Activated CD4-positive, alpha-beta memory T cell treated with anti-CD3 and anti-CD28 coated beads for 36 hours (primary cell): ENCODE measurements around the gene SHMT2. TPM values are rescaled to one million over a fixed set of nuclear protein-coding genes. Genes with fewer than 3 reads are reported as not detected.

Experiments
- CTCF ChIA-PET: fragments of 350-600 bp; sonication (Branson Sonifier 250); formaldehyde crosslinking; loops from one replicate; lab custom pipeline; 2021; ENCODE audit warnings: antibody characterized with exemption, inconsistent platforms; lab: Charles Lee
- POLR2A ChIA-PET: fragments of 350-600 bp; sonication (Branson Sonifier 250); formaldehyde crosslinking; loops from one replicate; lab custom pipeline; 2021; ENCODE audit warnings: antibody characterized with exemption; lab: Charles Lee
- DNase-seq: peaks from one replicate; pipeline ENCODE4 v3.0.0-alpha.2; 2020
- H3K27ac Mint-ChIP-seq: one replicate; pipeline ENCODE4 v1.8.0; 2021; ENCODE audit warnings: mixed read lengths
- H3K27me3 Mint-ChIP-seq: one replicate; pipeline ENCODE4 v1.8.0; 2021; ENCODE audit warnings: mixed read lengths
- H3K36me3 Mint-ChIP-seq: one replicate; pipeline ENCODE4 v1.8.0; 2021; ENCODE audit warnings: mixed read lengths
- H3K4me1 Mint-ChIP-seq: one replicate; pipeline ENCODE4 v1.8.0; 2021; ENCODE audit warnings: low read depth, mixed read lengths
- H3K4me3 Mint-ChIP-seq: one replicate; pipeline ENCODE4 v1.8.0; 2021; ENCODE audit warnings: mild to moderate bottlenecking, mixed read lengths
- H3K9me3 Mint-ChIP-seq: one replicate; pipeline ENCODE4 v1.8.0; 2021; ENCODE audit warnings: mixed read lengths
- intact Hi-C: fragments of 100-400 bp; cut with micrococcal nuclease; formaldehyde crosslinking; loops from one replicate; pipeline ENCODE4 v1.15.1; 2023
- total RNA-seq, 2 experiments: library from RNA; stranded (reverse); gene quantifications; one replicate each; pipeline ENCODE4 v1.2.3, GENCODE V29; 2021

The SHMT2 gene
- total RNA-seq, 2 experiments from 2014 or later, result 401 to 404 TPM

- Mint-ChIP-seq H3K4me3 (no peak overlapping the region), H3K36me3 (no peaks in the 10 kb centered on the region), H3K9me3 (no peaks in the 10 kb centered on the region), H3K4me1 (no peaks in the 10 kb centered on the region), H3K27me3 (no peaks in the 10 kb centered on the region), H3K27ac (no peak overlapping the region)
- intact Hi-C loops, result no loop called here
- POLR2A ChIA-PET, result no interaction called here
- CTCF ChIA-PET, result interaction anchor here (0.6 to 12.7 kb wide), 5 partner anchors 10 to 76 kb away, joined by 3 to 228 read pairs (median 10); partner anchors contain the start of genes LRP1 and STAT6
- DNase-seq, result no peak
Measured at GRCh38 chr12:57188090-57188425, 41.5 kb upstream of the SHMT2 start.

DNA sequence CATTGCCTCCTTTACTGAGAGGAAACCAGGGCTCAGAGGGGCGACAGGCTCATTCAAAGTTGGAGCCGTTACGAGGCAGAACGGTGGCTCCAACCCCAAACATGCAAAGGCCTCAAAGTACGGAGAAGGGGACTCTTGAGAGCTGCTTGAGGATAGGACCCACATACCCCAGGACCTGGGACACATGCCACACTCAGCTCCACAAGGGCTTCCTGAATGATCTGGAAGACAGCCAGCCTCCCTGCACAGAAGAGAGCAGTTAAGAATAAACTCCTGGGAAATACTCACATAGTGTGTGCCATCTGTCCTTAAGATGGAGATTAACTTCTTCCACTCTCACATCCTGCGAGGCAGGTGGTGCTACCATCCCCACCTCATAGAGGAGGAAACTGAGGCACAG is 39.5 kb upstream of the SHMT2 start:
- Mint-ChIP-seq H3K36me3 (no peaks in the 10 kb centered on the region), H3K9me3 (no peaks in the 10 kb centered on the region), H3K4me1 (no peaks in the 10 kb centered on the region), H3K27me3 (no peaks in the 10 kb centered on the region), H3K4me3 (no peak overlapping the region), H3K27ac (no peak overlapping the region)
- POLR2A ChIA-PET, result no interaction called here
- intact Hi-C loops, result no loop called here
- no peak for DNase-seq
- CTCF ChIA-PET, result interaction anchor here (1.4 to 12.7 kb wide), 2 partner anchors 52 to 66 kb away, joined by 5 to 228 read pairs; partner anchors contain the start of gene LRP1

GRCh38 chr12:57190821-57191220 is 38.7 kb upstream of the SHMT2 start:
- Mint-ChIP-seq H3K4me3 (no peak overlapping the region), H3K27me3 (no peaks in the 10 kb centered on the region), H3K9me3 (no peaks in the 10 kb centered on the region), H3K4me1 (no peaks in the 10 kb centered on the region), H3K36me3 (no peaks in the 10 kb centered on the region), H3K27ac (no peak overlapping the region)
- no peak for DNase-seq
- intact Hi-C loops, result no loop called here
- ChIA-PET CTCF (interaction anchor here (1.4 to 12.7 kb wide), 2 partner anchors 51 to 67 kb away, joined by 5 to 228 read pairs; partner anchors contain the start of gene LRP1), POLR2A (no interaction called here)

DNA sequence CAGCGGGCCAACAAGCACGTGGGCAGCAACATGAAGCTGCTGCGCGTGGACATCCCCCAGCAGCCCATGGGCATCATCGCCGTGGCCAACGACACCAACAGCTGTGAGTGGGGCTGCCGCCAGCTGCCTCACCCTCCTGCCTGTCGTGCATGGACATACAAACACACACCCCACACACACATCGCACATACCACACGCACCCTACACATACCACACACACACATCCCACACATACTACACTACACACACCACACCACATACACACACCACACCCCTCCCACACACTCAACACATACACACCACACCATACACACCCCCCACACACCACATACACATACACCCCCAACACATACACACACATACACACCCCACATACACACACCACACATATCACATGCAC is 38.1 kb upstream of the SHMT2 start:
- H3K4me1 Mint-ChIP-seq, result no peaks in the 10 kb centered on the region
- H3K9me3 Mint-ChIP-seq, result no peaks in the 10 kb centered on the region

GRCh38 chr12:57192920-57193319 is 36.6 kb upstream of the SHMT2 start:
- intact Hi-C loops, result no loop called here
- CTCF ChIA-PET, result no interaction called here
- no peaks in the 10 kb centered on the region for H3K36me3 Mint-ChIP-seq
- POLR2A ChIA-PET, result no interaction called here
- H3K27me3 Mint-ChIP-seq, result no peaks in the 10 kb centered on the region
- H3K4me3 Mint-ChIP-seq, result no peak overlapping the region
- DNase-seq, result no peak
- H3K9me3 Mint-ChIP-seq, result no peaks in the 10 kb centered on the region
- H3K4me1 Mint-ChIP-seq, result no peaks in the 10 kb centered on the region
- H3K27ac Mint-ChIP-seq, result no peak overlapping the region

More for the DNA sequence above, 38.1 kb upstream of the SHMT2 start:
- CTCF ChIA-PET, result interaction anchor here (12.7 kb wide), 1 partner anchor 68 kb away, joined by 228 read pairs; the partner anchor contains the start of gene LRP1
- intact Hi-C loops, result no loop called here
- no peak for DNase-seq
- POLR2A ChIA-PET, result no interaction called here
- Mint-ChIP-seq H3K4me3 (no peak overlapping the region), H3K27me3 (no peaks in the 10 kb centered on the region), H3K36me3 (no peaks in the 10 kb centered on the region), H3K27ac (no peak overlapping the region)

- Mint-ChIP-seq H3K27ac (no peak overlapping the region), H3K4me3 (no peak overlapping the region), H3K9me3 (no peaks in the 10 kb centered on the region), H3K4me1 (no peaks in the 10 kb centered on the region), H3K36me3 (no peaks in the 10 kb centered on the region), H3K27me3 (no peaks in the 10 kb centered on the region)
- ChIA-PET CTCF (no interaction called here), POLR2A (no interaction called here)
- DNase-seq, result no peak
- intact Hi-C loops, result no loop called here
Measured at GRCh38 chr12:57193706-57194245, 35.7 kb upstream of the SHMT2 start.

DNA sequence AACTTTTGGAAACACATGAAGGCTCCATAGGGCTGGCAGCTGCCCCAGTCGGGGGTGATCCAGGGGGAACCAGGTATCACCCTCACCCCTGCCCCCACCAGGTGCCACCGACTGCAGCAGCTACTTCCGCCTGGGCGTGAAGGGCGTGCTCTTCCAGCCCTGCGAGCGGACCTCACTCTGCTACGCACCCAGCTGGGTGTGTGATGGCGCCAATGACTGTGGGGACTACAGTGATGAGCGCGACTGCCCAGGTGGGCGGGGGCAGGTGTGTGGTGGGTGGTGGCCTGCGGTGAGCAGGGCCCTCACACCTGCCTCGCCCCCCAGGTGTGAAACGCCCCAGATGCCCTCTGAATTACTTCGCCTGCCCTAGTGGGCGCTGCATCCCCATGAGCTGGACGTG is 35.3 kb upstream of the SHMT2 start:
- ChIA-PET POLR2A (no interaction called here), CTCF (no interaction called here)
- Mint-ChIP-seq H3K4me3 (no peak overlapping the region), H3K36me3 (no peaks in the 10 kb centered on the region), H3K27ac (no peak overlapping the region), H3K27me3 (no peaks in the 10 kb centered on the region), H3K9me3 (no peaks in the 10 kb centered on the region), H3K4me1 (no peaks in the 10 kb centered on the region)
- no peak for DNase-seq
- intact Hi-C loops, result no loop called here

GRCh38 chr12:57195186-57195585 is 34.3 kb upstream of the SHMT2 start:
- H3K27me3 Mint-ChIP-seq, result no peaks in the 10 kb centered on the region
- no peaks in the 10 kb centered on the region for H3K36me3 Mint-ChIP-seq
- no peak overlapping the region for H3K4me3 Mint-ChIP-seq
- ChIA-PET CTCF (no interaction called here), POLR2A (no interaction called here)
- intact Hi-C loops, result no loop called here
- DNase-seq, result no peak
- H3K9me3 Mint-ChIP-seq, result no peaks in the 10 kb centered on the region
- no peak overlapping the region for H3K27ac Mint-ChIP-seq
- H3K4me1 Mint-ChIP-seq, result no peaks in the 10 kb centered on the region

GRCh38 chr12:57195611-57196371 is 33.7 kb upstream of the SHMT2 start:
- no peaks in the 10 kb centered on the region for H3K9me3 Mint-ChIP-seq
- intact Hi-C loops, result no loop called here

GRCh38 chr12:57196439-57196838 is 33.1 kb upstream of the SHMT2 start:
- H3K27ac Mint-ChIP-seq, result no peak overlapping the region
- ChIA-PET POLR2A (no interaction called here), CTCF (interaction anchor here (0.8 kb wide), 1 partner anchor 46 kb away, joined by 3 read pairs; no protein-coding TSS in a partner anchor)
- intact Hi-C loops, result no loop called here
- no peaks in the 10 kb centered on the region for H3K9me3 Mint-ChIP-seq
- DNase-seq, result no peak
- no peaks in the 10 kb centered on the region for H3K27me3 Mint-ChIP-seq
- no peaks in the 10 kb centered on the region for H3K36me3 Mint-ChIP-seq
- H3K4me1 Mint-ChIP-seq, result no peaks in the 10 kb centered on the region
- H3K4me3 Mint-ChIP-seq, result no peak overlapping the region

More at GRCh38 chr12:57195611-57196371, 33.7 kb upstream of the SHMT2 start:
- Mint-ChIP-seq H3K27ac (no peak overlapping the region), H3K4me3 (no peak overlapping the region), H3K4me1 (no peaks in the 10 kb centered on the region), H3K36me3 (no peaks in the 10 kb centered on the region), H3K27me3 (no peaks in the 10 kb centered on the region)
- CTCF ChIA-PET, result no interaction called here
- POLR2A ChIA-PET, result no interaction called here
- DNase-seq, result no peak

DNA sequence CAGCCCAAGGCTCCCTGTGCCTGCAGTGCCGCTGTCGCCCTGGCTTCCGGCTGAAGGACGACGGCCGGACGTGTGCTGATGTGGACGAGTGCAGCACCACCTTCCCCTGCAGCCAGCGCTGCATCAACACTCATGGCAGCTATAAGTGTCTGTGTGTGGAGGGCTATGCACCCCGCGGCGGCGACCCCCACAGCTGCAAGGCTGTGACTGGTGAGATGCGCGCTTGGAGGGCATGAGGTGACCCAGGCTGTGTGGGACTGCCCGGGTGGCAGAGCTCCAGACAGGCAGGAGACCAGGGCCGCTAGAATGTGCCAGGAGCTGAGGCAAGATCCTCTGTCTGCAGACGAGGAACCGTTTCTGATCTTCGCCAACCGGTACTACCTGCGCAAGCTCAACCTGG is 32.6 kb upstream of the SHMT2 start:
- Mint-ChIP-seq H3K36me3 (no peaks in the 10 kb centered on the region), H3K27ac (no peak overlapping the region), H3K4me1 (no peaks in the 10 kb centered on the region), H3K27me3 (no peaks in the 10 kb centered on the region), H3K9me3 (no peaks in the 10 kb centered on the region), H3K4me3 (no peak overlapping the region)
- POLR2A ChIA-PET, result no interaction called here
- CTCF ChIA-PET, result interaction anchor here (0.8 kb wide), 1 partner anchor 46 kb away, joined by 3 read pairs; no protein-coding TSS in a partner anchor
- intact Hi-C loops, result no loop called here
- DNase-seq, result no peak

GRCh38 chr12:57198329-57198728 is 31.2 kb upstream of the SHMT2 start:
- H3K27ac Mint-ChIP-seq, result no peak overlapping the region
- no peaks in the 10 kb centered on the region for H3K4me1 Mint-ChIP-seq
- H3K36me3 Mint-ChIP-seq, result no peaks in the 10 kb centered on the region
- H3K4me3 Mint-ChIP-seq, result no peak overlapping the region
- ChIA-PET POLR2A (no interaction called here), CTCF (interaction anchor here (0.6 kb wide), 1 partner anchor 10 kb away, joined by 3 read pairs; no protein-coding TSS in a partner anchor)
- no peaks in the 10 kb centered on the region for H3K9me3 Mint-ChIP-seq
- H3K27me3 Mint-ChIP-seq, result no peaks in the 10 kb centered on the region
- intact Hi-C loops, result no loop called here
- no peak for DNase-seq
